ENCODE data around the gene TRIOBP. TPM values are rescaled to one million over a fixed set of nuclear protein-coding genes. Genes with fewer than 3 reads are reported as not detected.

Gene TRIOBP
- total RNA-seq, 4 donors from 2014 or later: 45.3 to 86.4 (median 65.1) TPM

- peak overlapping the region; percentile 18 for H3K4me3 ChIP-seq (ENCODE audit: low read depth, poor library complexity, severe bottlenecking)
- 6 to 9% methylated on average over 8 of the region's 8 CpGs for WGBS, 2 donors
- intact Hi-C loops (cut with DNase I; ENCODE audit: low total_unique reads): loop anchor here (5.0 kb wide), 1 partner anchor 329 kb away; no protein-coding TSS in a partner anchor
- no peak for TF ChIP-seq POLR2A (IDR thresholded peaks at IDR 0.05)
- TF ChIP-seq CTCF (IDR thresholded peaks at IDR 0.05): no peak
- DNase-seq (ENCODE audit: low spot score in 2 of 2): no peak
These were observed 111.4 kb downstream of the TRIOBP start for GRCh38 chr22:37808294-37808657.

- intact Hi-C loops (cut with DNase I; ENCODE audit: low total_unique reads): loop anchor here (5.0 to 10.0 kb wide), 2 partner anchors 125 to 327 kb away; no protein-coding TSS in a partner anchor
- H3K4me3 ChIP-seq (ENCODE audit: low read depth, poor library complexity, severe bottlenecking): no peak overlapping the region
- DNase-seq (ENCODE audit: low spot score in 2 of 2): no peak
- WGBS, 2 donors: 92 to 94% methylated on average over 5 of the region's 5 CpGs
- no peak for TF ChIP-seq CTCF (IDR thresholded peaks at IDR 0.05)
- no peak for TF ChIP-seq POLR2A (IDR thresholded peaks at IDR 0.05)
These were observed 113.0 kb downstream of the TRIOBP start for GRCh38 chr22:37809672-37810333.

- 93 to 94% methylated on average over 2 of the region's 2 CpGs for WGBS, 2 donors
- no peak for DNase-seq (ENCODE audit: low spot score in 2 of 2)
- H3K4me3 ChIP-seq (ENCODE audit: low read depth, poor library complexity, severe bottlenecking): no peak overlapping the region
- intact Hi-C loops (cut with DNase I; ENCODE audit: low total_unique reads): loop anchor here (10.0 kb wide), 1 partner anchor 123 kb away; no protein-coding TSS in a partner anchor
- no peak for TF ChIP-seq CTCF (IDR thresholded peaks at IDR 0.05)
- TF ChIP-seq POLR2A (IDR thresholded peaks at IDR 0.05): no peak
These were observed 115.0 kb downstream of the TRIOBP start for GRCh38 chr22:37811867-37812266.

- intact Hi-C loops (cut with DNase I; ENCODE audit: low total_unique reads): loop anchor here (10.0 kb wide), 1 partner anchor 122 kb away; no protein-coding TSS in a partner anchor
- TF ChIP-seq CTCF (IDR thresholded peaks at IDR 0.05) (no peak), POLR2A (IDR thresholded peaks at IDR 0.05) (no peak)
- 87 to 90% methylated on average over 22 to 27 of the region's 27 CpGs for WGBS, 2 donors
- no peak for DNase-seq (ENCODE audit: low spot score in 2 of 2)
- H3K4me3 ChIP-seq (ENCODE audit: low read depth, poor library complexity, severe bottlenecking): no peak overlapping the region
These were observed 116.2 kb downstream of the TRIOBP start for GRCh38 chr22:37812869-37813678.

GRCh38 chr22:37815593-37815992 is 118.7 kb downstream of the TRIOBP start:
- no peak overlapping the region for H3K4me3 ChIP-seq (ENCODE audit: low read depth, poor library complexity, severe bottlenecking)
- DNase-seq (ENCODE audit: low spot score in 2 of 2): no peak
- TF ChIP-seq POLR2A (IDR thresholded peaks at IDR 0.05): no peak
- no peak for TF ChIP-seq CTCF (IDR thresholded peaks at IDR 0.05)
- intact Hi-C loops (cut with DNase I; ENCODE audit: low total_unique reads): loop anchor here (5.0 to 10.0 kb wide), 3 partner anchors 47 to 152 kb away; no protein-coding TSS in a partner anchor
- 87 to 89% methylated on average over 12 of the region's 12 CpGs for WGBS, 2 donors
